NCI-H146 (cell line): Measurements from ENCODE around the gene CDHR5.
A peak's percentile ranks its signal among the peaks of the same experiment; 100 is the strongest.

ENCODE experiments used
- DNase-seq: peaks from one replicate; lab custom pipeline; 2025; lab: John Stamatoyannopoulos, UW

The CDHR5 gene

DNA sequence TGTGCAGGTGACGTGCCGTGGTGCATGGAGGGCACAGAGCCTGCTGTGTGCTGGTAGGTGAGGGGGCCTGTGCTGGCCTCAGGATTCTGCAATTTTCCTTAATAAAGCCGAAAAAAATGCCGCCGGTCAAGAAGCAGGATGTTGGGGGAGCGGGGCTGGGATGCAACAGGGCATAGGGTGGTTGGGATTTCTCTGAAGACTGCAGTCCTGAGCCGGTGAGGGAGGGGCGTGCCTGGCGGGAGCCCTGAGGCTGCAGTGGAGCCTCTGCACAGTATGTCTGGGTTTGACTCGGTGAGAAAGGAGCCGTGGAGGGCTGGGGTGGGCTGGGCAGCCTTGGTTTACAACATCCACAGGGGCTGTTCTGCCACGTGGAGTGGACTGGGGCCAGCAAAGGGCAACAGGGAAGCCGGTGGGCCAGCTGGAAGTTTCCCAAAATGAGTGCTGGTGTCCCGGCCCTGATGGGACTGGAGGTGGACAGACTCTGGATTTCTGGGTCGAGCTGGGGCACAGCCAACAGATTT lies 1.3 kb downstream of the CDHR5 start:
- DNase-seq = no peak

DNA sequence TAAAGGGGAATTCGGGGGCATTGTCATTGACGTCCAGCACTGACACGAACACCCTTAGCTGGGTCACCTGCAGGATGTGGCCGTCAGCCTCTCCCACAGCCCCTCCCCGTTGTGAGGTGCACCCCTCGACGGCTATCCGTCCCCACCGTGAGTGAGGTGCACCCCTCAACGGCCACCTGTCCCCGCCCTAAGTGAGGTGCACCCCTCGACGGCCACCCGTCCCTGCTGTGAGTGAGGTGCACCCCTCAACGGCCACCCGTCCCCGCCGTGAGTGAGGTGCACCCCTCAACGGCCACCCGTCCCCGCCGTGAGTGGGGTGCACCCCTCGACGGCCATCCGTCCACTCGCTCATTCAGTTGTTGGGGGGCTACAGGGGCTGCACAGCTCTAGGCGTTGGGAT lies 2.9 kb downstream of the CDHR5 start:
- no peak for DNase-seq

DNA sequence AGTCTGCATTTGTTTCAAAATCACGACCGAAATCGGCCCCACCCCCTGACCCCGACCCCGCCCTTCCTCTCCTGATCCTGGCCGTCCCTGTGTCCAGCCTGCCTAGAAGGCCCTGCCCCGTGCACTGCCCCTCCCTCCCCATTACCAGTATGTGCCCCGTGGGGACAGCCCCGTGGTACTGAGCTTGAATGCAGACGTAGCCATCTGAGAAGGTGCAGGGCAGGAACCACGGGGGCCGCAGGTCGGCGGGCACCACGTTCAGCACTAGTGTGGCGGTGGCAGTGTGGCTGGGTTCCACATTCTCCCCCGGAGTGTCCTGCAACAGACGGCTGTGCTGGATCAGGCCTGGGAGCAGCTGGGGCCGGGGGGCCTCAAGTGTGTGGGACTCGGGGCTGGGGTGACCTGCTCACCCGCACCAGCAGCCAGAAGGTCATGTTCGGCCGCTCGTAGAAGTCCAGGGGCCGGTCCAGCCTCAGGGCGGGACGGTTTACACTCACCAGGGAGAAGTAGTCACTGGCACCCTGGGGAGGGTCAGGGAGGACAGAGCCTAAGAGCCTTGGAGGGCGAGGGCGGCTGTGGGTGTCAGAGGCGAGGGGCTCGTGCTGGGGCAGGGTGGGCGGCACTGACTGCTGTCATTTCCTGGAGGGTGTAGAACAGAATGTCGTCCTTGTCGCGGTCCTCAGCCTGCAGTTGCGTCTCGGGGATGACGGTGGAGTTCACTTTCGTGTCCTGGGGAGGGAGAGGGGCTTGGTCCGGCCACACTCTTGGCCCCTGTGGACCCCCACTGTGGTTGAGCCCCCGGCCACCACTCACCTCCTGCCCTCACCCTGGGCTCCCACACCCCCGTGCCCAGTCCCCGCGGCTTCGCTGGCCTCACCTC lies 3.6 kb downstream of the CDHR5 start:
- no peak for DNase-seq

DNA sequence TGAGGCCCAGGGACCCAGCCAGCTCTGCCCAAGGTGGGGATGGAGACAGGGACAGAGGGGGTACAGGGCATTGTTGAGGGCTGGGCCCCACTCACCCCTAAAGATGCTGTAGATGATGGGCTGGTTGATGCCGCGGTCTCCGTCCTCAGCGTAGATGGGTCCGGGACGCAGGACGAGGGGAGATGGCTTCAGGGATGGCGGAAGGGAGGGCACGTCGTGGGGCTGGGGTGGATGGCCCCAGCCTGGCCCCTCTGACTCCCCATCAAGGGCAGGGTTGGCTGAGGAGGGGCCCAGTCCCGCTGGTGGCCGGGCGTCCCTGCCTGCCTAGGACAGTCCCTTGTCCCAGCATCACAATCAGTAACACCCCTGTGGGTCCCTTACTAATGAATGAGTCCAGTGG lies 4.6 kb downstream of the CDHR5 start:
- DNase-seq = no peak

DNA sequence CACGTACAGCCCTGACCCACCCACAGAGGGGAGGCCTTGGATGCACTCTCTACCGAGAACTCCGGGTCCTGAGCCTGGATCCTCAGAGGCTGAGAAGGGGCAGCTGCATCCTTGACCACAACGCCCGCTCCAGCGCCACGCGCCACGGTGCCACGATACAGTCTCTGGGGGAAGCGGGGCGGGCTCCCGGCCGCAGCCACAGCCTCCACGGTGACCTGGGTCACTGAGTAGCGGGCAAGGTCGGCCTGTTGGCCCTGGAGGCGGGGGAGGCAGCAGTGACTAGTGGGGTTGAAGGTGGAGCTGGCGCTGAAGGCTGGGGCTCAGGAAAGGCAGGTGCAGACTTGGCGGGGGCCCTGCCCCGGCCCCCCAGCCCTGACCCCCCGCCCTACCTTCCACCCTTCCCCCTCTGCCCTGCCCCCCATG lies 5.1 kb downstream of the CDHR5 start:
- DNase-seq = no peak

DNA sequence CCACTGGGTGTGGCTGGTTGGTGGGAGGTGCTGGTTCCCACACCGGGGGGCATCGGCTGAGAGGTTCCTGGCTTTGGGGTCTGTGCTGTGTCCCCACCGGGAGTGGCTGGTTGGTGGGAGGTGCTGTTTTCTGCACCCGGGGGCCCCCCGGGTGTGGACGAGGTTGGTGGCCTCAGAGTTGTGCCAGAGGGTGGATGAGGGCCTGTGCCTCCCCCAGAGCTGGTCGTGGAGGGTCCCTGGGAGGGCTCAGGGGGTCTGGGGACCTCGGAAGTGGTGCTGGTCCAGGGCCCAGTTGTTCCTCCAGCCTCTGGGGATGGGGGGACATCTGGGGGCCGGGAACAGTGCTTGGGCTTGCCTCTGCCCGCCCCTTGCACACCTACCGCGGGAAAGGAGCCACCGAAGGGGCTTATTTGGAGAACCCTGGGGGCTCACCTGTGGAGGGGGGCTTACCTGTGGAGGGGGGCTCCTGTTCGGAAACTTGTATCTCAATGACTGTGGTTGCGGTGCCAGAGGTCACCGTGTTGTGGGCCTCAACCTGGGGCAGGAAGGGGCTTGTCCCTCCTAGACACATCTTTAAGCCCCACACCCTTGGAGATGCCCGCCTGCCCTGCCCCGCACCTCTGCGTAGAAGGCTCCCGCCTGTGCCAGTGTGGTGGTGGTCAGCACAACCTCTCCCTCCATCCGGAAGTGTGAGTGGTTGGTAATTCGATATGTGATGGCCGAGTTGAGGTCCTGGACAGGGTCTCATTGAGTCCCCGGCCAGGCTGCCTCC lies 5.7 kb downstream of the CDHR5 start:
- no peak for DNase-seq

DNA sequence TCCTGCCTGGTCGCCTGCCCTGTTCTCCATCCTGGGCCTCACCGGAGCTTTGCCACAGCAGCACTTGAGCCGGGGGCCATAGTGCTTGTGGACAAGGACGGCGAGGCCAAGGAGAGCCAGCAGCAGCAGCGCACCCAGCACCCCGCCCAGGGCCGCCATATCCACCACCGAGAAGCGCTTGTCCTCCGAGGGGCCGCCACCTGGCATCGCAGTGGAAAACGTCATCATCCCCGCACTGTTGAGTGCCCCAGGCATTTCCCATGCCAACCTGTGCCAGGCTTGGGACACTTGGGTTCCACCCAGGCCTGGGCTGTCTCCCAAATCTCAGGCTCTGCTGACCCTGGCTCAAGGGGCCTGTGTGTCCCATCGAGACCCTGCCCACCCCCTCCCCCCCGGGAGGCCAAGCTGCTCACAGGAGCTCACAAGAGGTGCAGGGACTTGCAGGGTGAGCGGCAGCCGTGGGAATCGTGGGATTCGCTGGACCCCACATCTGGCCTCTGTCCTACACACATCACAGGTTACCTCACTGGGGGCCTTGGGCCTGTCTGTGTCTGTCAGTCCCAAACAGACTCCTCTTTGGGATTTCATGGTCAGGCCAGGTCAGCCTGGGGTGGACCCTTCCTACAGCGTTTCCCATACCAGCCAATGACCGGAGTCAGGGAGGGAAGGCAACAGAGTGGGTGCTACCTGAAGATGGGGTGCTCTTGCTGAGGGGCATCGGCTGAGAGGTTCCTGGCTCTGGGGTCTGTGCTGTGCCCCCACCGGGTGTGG lies 6.7 kb downstream of the CDHR5 start:
- DNase-seq = no peak

DNA sequence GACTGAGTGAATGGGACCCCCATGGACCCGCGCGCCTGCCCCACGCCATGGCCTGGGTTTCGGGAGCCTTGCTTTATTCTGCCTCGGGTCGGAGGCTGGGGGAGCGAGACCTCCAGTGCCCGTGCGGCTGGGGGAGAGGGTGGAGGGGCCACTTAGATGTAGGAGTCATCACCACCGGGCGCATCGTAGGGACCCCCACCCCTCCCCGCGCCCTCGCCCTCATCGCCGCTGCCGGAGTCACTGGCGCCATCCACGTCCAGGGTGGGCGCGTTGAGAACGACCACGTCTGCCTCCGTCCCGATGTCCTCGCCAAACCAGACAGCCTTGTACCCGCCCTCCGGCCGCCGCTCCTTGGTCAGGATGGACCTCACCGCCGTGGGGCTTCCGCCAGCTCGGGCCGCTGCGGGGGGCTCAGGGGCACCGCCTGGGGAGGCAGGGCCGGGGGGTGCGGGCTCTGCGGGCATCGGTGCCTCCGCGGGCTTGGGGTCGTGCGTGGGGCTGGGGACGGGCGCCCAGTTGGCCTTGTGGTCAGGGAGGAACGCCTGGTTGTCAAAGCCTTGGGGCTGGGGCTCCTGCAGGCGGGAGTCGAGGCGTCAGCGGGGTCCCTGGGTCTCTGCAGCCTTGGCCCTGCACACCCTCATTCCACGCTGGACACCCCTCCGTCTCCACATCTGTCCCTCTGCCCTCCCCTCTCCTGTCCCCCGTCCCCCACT lies 7.4 kb downstream of the CDHR5 start:
- no peak for DNase-seq

DNA sequence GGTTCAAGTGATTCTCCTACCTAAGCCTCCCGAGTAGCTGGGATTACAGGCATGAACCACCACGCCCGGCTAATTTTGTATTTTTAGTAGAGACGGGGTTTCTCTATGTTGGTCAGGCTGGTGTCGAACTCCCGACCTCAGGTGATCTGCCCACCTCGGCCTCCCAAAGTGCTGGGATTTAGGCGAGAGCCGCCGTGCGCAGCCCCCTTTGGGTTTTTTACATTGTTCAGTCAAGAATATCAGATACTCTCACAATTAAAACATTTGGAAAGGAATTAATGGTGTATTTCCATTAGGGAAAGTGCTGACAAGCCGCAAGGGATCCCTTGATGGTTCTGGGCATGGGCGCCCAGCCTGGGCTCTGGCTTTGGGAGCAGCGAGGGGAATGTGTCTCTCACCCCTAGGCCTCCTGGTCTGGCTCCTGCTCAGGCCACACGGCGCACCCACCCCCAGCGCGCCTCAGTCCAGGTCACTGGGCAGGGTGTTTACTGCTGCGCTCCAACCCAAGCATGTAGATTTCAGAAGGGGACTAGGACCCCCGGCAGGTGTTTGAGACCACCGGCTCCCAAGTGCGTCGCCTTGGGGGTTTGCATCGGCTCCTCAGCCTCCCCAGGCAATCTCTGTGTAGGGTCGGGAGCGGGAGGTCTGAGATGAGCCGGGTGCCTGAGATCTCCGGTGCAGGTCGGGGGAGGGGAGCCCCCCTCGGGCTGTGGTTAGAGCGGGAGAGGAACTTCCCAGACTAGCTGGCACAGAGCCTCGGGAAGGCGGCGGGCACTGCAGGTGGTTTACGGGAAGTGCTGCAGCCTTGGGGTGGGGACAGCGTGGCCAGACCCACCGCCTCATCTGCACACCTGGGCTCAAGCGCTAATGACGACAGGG lies 8.2 kb downstream of the CDHR5 start:
- DNase-seq = no peak

DNA sequence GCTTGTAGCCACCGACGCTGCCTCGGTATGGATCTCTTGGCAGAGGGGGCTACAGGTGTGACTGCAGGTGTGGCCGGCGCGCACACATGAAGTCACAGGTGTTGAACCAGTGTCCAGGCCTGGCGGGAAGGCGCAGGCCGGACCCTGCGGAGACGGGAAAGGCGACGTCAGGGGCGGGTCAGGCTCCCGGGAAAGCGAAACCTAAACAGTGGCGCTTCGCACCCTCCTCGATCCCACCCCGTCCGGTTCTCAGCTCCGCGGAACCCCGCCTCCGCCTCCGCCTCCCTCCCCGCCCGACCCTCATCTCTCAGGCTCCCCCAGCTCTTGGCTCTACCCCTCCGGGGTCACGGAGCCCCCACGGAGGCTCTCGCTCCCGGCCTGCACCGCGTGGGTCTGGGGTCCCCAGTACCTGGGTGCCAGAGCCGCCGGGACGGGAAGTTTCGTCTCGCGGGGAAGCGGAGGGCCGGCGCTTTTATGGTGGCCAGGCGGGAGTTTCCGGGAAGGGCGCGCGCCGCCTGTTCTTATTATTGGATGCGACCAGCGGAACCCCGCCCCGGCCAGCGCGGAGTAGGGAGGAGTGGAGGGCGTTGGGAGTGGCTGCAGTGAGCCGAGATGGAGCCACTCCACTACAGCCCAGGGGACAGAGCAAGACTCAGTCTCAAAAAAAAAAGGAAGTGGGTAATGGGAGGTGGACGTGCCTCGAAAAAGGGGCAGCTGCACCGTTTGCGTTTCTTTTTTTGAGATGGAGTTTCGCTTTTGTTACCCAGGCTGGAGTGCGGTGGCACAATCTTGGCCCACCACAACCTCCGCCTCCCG lies 9.0 kb downstream of the CDHR5 start, which contains the start of gene IRF7:
Gene IRF7 (minus strand): TSS at position 447 of the 816 bp plus-strand sequence. CDS start 586 bp downstream, outside the sequence.
- peak; percentile 74 for DNase-seq

DNA sequence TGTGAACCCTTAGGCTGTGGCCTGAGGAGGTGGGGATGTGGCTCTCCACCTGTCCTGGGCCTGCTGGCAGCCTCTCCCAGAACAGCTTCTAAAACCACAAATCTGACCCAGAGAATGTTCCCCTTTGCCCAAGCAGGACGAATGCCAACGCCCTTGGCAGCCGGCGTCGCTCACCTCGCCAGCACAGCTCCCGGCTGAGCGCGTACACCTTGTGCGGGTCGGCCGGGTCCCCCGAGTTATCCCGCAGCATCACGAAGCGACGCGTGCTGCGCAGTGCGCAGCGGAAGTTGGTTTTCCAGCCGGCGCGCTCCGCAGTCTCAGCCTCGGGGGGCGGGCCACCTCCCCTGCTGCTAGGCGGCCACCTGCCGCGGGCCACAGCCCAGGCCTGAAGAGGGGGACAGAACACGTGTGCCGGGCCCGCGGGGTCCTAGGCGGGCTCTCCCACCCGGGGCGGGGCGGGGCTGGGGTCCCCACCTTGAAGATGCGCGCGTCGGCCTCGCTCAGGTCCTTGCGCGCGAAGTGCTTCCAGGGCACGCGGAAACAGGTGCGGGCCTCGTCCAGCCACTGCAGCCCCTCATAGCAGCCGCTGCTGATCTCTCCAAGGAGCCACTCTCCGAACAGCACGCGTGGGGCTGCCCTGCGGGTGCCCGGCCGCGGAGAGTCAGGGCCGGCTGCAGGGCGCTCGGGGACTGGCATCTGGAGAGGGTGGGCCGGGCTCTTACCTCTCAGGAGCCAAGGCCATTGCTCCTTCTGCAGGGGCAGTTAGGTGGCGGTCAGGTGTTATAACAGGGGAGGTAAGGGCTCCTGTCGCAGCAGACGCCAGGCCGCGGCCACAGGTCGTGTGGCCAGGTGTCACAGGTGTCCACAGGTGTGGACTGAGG lies 9.9 kb downstream of the CDHR5 start:
- no peak for DNase-seq

DNA sequence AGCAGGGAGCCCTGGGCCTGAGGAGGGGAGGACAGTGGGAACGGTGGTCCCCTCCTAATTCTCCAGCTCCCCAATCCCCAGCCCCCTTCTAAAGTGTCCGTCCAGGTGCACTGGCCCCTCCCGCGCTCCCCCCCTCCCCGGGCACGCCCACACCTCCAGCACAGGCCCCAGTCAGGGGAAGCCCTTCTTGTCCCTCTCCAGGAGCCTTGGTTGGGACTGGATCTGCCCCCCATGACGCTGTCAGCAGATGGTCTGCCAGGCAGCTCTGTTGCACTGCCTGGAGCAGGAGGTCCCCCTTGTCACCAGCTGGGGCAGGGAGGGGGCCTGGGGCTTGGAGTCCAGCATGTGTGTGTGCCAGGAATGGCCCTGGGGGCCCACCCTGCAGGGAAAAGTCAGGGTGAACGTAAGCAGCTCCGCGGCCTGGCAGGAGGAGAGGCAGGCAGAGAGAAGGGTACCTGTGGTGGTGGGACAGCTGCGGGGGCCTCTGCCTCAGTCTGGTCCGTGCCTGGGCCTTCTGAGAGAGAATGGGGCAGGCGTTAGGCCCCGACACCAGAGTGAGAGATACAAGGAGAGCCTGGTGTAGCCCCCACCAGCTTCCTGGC lies 10.6 kb downstream of the CDHR5 start:
- DNase-seq = no peak

DNA sequence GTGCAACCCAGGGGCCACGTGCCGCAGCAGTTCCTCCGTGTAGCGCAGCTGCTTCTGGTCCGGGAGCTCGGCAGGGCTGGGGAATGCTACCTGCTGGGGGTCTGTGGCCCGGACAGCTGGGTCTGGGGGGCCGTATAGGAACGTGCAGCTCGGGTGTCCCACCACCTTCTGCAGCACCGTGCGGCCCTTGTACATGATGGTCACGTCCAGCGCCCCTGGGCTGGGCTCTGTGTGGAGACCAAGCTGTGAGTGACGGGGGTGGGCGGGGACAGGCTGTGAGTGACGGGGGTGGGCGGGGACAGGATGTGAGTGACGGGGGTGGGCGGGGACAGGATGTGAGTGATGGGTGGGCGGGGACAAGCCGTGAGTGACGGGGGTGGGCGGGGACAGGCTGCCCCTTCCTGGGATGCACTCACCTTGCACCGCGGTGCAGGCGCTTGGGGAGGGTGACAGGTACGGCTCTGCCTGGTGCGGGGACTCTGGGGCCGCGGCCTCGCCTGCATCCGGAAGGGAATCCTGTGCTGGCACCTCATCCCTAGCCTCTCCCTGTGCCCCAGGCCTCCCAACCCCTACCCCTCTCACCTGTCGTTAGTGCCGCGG lies 11.3 kb downstream of the CDHR5 start:
- peak; percentile 18 for DNase-seq

DNA sequence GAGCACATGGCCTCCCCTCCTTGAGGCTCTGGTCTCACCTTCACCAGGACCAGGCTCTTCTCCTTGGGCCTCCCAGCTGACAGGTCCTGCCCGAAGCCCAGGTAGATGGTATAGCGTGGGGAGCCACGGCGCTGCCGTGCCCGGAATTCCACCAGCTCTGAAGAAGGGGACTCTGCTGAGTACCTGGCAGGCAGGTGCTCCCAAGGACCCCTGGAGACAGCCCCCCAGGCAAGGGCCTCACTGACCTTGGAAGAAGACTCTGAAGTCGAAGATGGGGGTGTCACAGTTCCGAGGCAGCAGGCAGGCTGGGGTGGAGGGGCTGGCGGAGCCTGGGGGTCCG lies 11.8 kb downstream of the CDHR5 start:
- no peak for DNase-seq

DNA sequence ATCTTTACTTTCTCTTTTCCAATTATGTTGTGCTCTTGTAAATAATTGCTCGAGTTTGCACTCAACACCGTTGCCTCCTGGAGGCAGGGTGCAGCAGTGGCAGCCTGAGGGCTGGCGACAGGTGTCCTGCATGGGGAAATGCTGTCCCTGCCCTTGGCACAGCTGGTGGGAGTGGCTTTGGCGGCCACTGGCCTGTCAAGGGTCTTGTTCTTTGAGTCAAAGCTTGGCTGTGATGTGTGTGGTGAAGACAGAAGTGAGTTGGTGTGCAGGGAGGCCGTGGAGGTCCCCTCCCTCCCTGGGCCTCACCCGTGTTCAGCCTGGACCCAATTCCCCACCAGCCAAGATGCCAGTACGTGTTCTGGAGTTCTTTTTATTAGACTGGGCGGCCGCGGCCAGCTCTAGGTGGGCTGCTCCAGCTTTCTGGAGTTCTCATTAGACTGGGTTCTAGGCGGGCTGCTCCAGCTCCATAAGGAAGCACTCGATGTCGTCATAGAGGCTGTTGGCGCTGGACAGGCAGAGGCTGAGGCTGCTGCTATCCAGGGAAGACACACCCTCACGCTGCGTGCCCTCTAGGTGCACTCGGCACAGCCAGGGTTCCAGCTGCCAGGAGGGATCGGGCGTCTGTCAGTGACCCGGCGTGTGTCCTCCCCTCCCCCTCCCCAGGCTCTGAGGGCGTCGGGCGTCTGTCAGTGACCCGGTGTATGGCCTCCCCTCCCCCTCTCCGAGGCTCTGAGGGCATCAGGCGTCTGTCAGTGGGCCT lies 12.4 kb downstream of the CDHR5 start:
- peak; percentile 8 for DNase-seq

DNA sequence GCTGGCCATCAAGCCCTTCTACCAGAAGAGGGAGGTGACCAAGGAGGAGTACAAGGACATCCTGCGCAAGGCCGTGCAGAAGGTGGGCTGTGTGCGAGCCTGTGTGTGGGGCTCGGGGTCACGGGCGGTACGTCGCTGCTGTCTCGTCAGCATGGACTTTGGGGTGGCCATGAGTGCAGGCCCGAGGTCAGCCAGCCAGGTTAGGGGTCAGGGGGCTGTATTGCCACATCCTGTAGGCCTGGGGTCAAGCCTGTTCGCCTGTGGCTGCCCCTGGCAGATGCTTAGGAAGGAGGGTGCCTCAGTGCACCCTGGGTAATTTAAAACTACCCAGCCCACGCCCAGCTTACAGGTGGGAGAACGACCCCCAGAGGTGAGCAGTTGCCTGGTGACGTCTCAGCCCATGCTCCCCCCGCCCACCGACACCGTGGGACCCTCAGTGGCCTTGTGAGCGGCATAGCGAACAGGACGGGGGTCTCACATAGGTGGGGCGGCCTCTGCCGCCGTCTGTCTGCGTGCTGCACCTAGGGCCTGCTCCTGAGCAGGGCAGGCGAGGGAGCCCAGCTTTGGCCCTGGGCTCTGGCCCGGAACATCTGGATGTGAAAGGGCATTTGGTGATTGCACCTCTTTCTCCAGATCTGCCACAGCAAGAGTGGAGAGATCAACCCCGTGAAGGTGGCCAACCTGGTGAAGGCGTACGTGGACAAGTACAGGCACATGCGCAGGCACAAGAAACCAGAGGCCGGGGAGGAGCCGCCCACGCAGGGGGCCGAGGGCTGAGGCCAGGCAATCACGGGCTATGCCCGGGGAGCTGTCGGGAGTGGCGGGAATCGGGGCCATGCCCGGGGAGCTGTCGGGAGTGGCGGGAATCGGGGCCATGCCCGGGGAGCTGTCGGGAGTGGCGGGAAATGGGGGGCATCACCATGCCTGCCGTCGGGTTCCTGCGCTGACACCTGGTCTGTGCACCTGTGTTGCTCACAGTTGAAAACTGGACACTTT lies 13.5 kb downstream of the CDHR5 start:
- DNase-seq = no peak
